Stimulated activated CD4-positive, alpha-beta T cell treated with anti-CD3 and anti-CD28 coated beads, Interleukin-4, amount 100 ng/mL, for 1 hour (primary cell): ENCODE measurements around the gene HSPBP1.

Source experiments
- DNase-seq: peaks from one replicate; pipeline ENCODE4 v3.0.0-alpha.2; 2020

The HSPBP1 gene

GRCh38 chr19:55253842-55254624 lies 25.9 kb downstream of the HSPBP1 start:
- DNase-seq = peak; percentile 58

- DNase-seq = no peak
Observed at GRCh38 chr19:55252760-55253663, 26.9 kb downstream of the HSPBP1 start.

- peak; percentile 26 for DNase-seq
Observed at GRCh38 chr19:55251341-55252081, 28.4 kb downstream of the HSPBP1 start.

GRCh38 chr19:55250262-55251036 lies 29.5 kb downstream of the HSPBP1 start:
- no peak for DNase-seq

- no peak for DNase-seq
Observed at GRCh38 chr19:55249841-55250240, 30.1 kb downstream of the HSPBP1 start.

GRCh38 chr19:55248704-55249103 lies 31.2 kb downstream of the HSPBP1 start:
- DNase-seq = no peak

- no peak for DNase-seq
Observed at GRCh38 chr19:55248166-55248675, 31.7 kb downstream of the HSPBP1 start.

- DNase-seq = no peak
Observed at GRCh38 chr19:55247621-55248099, 32.2 kb downstream of the HSPBP1 start.

- no peak for DNase-seq
Observed at GRCh38 chr19:55246462-55247451, 33.2 kb downstream of the HSPBP1 start.

GRCh38 chr19:55245236-55245904 lies 34.5 kb downstream of the HSPBP1 start:
- no peak for DNase-seq

GRCh38 chr19:55244004-55244680 lies 35.8 kb downstream of the HSPBP1 start:
- DNase-seq = no peak

- DNase-seq = no peak
Observed at GRCh38 chr19:55242517-55242916, 37.4 kb downstream of the HSPBP1 start.

- DNase-seq = no peak
Observed at GRCh38 chr19:55241935-55242464, 37.9 kb downstream of the HSPBP1 start.

- no peak for DNase-seq
Observed at GRCh38 chr19:55241143-55241934, 38.6 kb downstream of the HSPBP1 start.

- no peak for DNase-seq
Observed at GRCh38 chr19:55240713-55241020, 39.2 kb downstream of the HSPBP1 start.

GRCh38 chr19:55239004-55239403 lies 40.9 kb downstream of the HSPBP1 start:
- DNase-seq = no peak

- no peak for DNase-seq
Observed at GRCh38 chr19:55238030-55238429, 41.9 kb downstream of the HSPBP1 start.

GRCh38 chr19:55232986-55233385 lies 46.9 kb downstream of the HSPBP1 start:
- DNase-seq = no peak

GRCh38 chr19:55232286-55232602 lies 47.7 kb downstream of the HSPBP1 start:
- DNase-seq = no peak
